Panc1 (cell line): ENCODE measurements around the gene U2SURP.

ENCODE experiments used
- CTCF ChIP-seq: fragments of 450-650 bp; IDR thresholded peaks from 2 replicates; pipeline ENCODE4 v1.5.1; 2017; ENCODE audit warnings: mild to moderate bottlenecking
- POLR2AphosphoS5 ChIP-seq: IDR thresholded peaks from 2 replicates; pipeline ENCODE4 v1.6.1; 2012; ENCODE audit warnings: mild to moderate bottlenecking, low read depth, low read length, moderate library complexity
- REST ChIP-seq, 2 experiments: IDR thresholded peaks; 2 replicates each; pipeline ENCODE4 v1.6.1; 2011 to 2012; ENCODE audit warnings: low read depth in 2 of 2, control low read depth in 1 of 2, low read length in 1 of 2, mild to moderate bottlenecking in 1 of 2, moderate library complexity in 1 of 2; ENCODE audit not compliant: insufficient read depth in 1 of 2
- SIN3A ChIP-seq: IDR thresholded peaks from 2 replicates; pipeline ENCODE4 v1.6.1; 2012; ENCODE audit warnings: low read depth, mild to moderate bottlenecking, low read length, moderate library complexity, borderline replicate concordance; ENCODE audit not compliant: insufficient read depth

GRCh38 chr3:142990721-142991120 lies 10.6 kb upstream of the U2SURP start:
- TF ChIP-seq CTCF (no peak), POLR2AphosphoS5 (no peak), SIN3A (no peak), REST (IDR thresholded peaks at IDR 0.05; ENCODE audit: insufficient read depth in 1 of 2, low read depth in 2 of 2, low read length in 1 of 2) (no peak)
